ENCODE results near the gene KLHDC10. TPM values are rescaled to one million over a fixed set of nuclear protein-coding genes. Genes with fewer than 3 reads are reported as not detected.

KLHDC10 gene
- total and polyA plus RNA-seq, 2 donors (not counting 3 experiments of a cell fraction or from before 2014, with no cell fraction given), result 14.9 to 31.3 TPM

GRCh38 chr7:130065500-130066152 is 4.7 kb upstream of the KLHDC10 start:
- peaks cover under 1% of the 10 kb centered on the region for H3K79me2 ChIP-seq (ENCODE audit: control insufficient read depth, insufficient read depth, low read length)
- TF ChIP-seq EZH2 (IDR thresholded peaks at IDR 0.05; ENCODE audit: borderline replicate concordance, low read depth, low read length, severe bottlenecking) (no peak), FOS (IDR thresholded peaks at IDR 0.05; ENCODE audit: borderline replicate concordance, insufficient read depth, low read length) (no peak), GATA2 (IDR thresholded peaks at IDR 0.05; ENCODE audit: insufficient read depth, insufficient read length, low read depth, low read length) (no peak)
- TF ChIP-seq, protein P1, sequence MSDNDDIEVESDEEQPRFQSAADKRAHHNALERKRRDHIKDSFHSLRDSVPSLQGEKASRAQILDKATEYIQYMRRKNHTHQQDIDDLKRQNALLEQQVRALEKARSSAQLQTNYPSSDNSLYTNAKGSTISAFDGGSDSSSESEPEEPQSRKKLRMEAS (IDR thresholded peaks at IDR 0.05; ENCODE audit: insufficient read depth, insufficient read length), result no peak
- peaks cover 9% of the 10 kb centered on the region for H3K4me1 ChIP-seq (ENCODE audit: control insufficient read depth, extremely low read depth, insufficient read depth, low read length)
- DNase-seq (ENCODE audit: low read depth, low spot score) (no peak), FAIRE-seq (no peak)
- no peaks in the 10 kb centered on the region for H3K9me1 ChIP-seq (replicated peaks; ENCODE audit: control insufficient read depth, extremely low read depth, insufficient read depth, low read length)
- H4K20me1 ChIP-seq (replicated peaks; ENCODE audit: control insufficient read depth, extremely low read depth, insufficient read depth, low read length), result no peaks in the 10 kb centered on the region
- ChIA-PET CTCF (interaction anchor here (0.7 to 1.0 kb wide), 2 partner anchors 656 to 693 kb away, joined by 3 read pairs; no protein-coding TSS in a partner anchor), POLR2A (interaction anchor here (0.7 kb wide), 1 partner anchor 26 kb away, joined by 3 read pairs; no protein-coding TSS in a partner anchor)
- H3K27ac ChIP-seq (ENCODE audit: insufficient read depth, low read depth, low read length), result no peak overlapping the region
- intact Hi-C loops (cut with micrococcal nuclease) (no loop called here), dilution Hi-C loops (cut with MboI; ENCODE audit: extremely low pct_ligation_motif_present, low sequenced_read_pairs) (no loop called here)
- no peak overlapping the region for H2AFZ ChIP-seq (ENCODE audit: low read depth, low read length)
- H3K9ac ChIP-seq (replicated peaks; ENCODE audit: extremely low read depth, insufficient read depth, low read length), result no peak overlapping the region
- H3K27me3 ChIP-seq (ENCODE audit: control insufficient read depth in 2 of 2, insufficient read depth in 2 of 2, low read length in 2 of 2), result no peaks in the 10 kb centered on the region
- H3K4me2 ChIP-seq (ENCODE audit: insufficient read depth, low read length), result no peak overlapping the region
- H3K9me3 ChIP-seq (replicated peaks; ENCODE audit: control insufficient read depth, insufficient read depth, low read length), result no peaks in the 10 kb centered on the region
- BruUV-seq (replicated peaks), result no TSS peak
- no peak overlapping the region for H3K4me3 ChIP-seq (replicated peaks in 1 of 3; ENCODE audit: insufficient read depth in 1 of 3, low read depth in 1 of 3, low read length in 3 of 3)
- H3K36me3 ChIP-seq (ENCODE audit: control insufficient read depth in 2 of 2, extremely low read depth in 1 of 2, insufficient read depth in 2 of 2, low read length in 2 of 2), result no peaks in the 10 kb centered on the region

DNA sequence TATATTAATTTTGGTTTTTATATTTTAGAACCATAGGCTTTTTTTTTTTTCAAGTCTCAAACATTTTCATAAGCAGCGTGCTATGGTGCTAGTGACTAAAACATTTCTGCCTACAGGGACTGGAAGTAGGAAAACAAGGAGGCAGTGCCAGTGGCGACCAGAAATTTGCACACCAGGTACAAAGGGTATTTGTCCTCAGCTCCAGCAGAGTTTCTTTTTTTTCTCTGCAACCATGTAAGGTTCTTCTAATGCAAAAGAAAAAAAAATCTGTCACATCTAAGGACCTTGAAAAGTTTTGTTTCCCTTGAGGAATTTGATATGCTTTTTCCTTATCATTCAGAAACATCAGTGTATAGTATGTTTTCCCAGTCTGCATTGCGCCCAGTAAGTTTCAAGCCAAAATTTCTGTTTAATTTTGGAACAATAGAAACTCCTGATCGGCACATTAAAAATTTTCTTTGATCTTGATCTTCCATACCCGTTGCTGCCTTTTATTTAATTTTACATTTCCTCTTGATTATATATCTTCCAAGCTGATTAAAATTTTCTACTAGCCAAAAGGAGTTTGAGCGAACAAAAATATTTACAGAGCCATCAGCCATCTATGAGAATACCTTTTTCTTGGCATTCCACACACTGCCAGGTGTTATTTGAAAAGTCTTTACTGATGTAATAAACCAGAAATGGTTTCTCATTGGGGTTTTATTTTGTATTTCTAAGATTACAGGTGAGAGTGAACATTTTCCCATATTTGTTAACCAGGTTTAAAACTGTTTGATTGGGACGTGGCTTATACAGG is 956 bp upstream of the KLHDC10 start:
- CTCF ChIA-PET, result interaction anchor here (0.9 to 4.2 kb wide), 9 partner anchors 9 to 689 kb away, joined by 3 to 127 read pairs (median 4); partner anchors contain the start of gene TMEM209
- POLR2A ChIA-PET, result no interaction called here
- Histone ChIP-seq H2AFZ (ENCODE audit: low read depth, low read length) (peak overlapping the region; percentile 99), H3K27me3 (ENCODE audit: control insufficient read depth in 2 of 2, insufficient read depth in 2 of 2, low read length in 2 of 2) (no peaks in the 10 kb centered on the region), H3K4me1 (ENCODE audit: control insufficient read depth, extremely low read depth, insufficient read depth, low read length) (peaks cover 22% of the 10 kb centered on the region), H3K36me3 (ENCODE audit: control insufficient read depth in 2 of 2, extremely low read depth in 1 of 2, insufficient read depth in 2 of 2, low read length in 2 of 2) (no peaks in the 10 kb centered on the region), H3K27ac (ENCODE audit: insufficient read depth, low read depth, low read length) (peak overlapping the region; percentile 50), H3K79me2 (ENCODE audit: control insufficient read depth, insufficient read depth, low read length) (peaks cover 29% of the 10 kb centered on the region), H3K9ac (replicated peaks; ENCODE audit: extremely low read depth, insufficient read depth, low read length) (peak overlapping the region; percentile 77), H3K4me2 (ENCODE audit: insufficient read depth, low read length) (peak overlapping the region; percentile 93), H3K9me3 (replicated peaks; ENCODE audit: control insufficient read depth, insufficient read depth, low read length) (no peaks in the 10 kb centered on the region), H4K20me1 (replicated peaks; ENCODE audit: control insufficient read depth, extremely low read depth, insufficient read depth, low read length) (no peaks in the 10 kb centered on the region), H3K4me3 (replicated peaks in 1 of 3; ENCODE audit: insufficient read depth in 1 of 3, low read depth in 1 of 3, low read length in 3 of 3) (peak overlapping the region; percentile 51 to 94 (median 52)), H3K9me1 (replicated peaks; ENCODE audit: control insufficient read depth, extremely low read depth, insufficient read depth, low read length) (no peaks in the 10 kb centered on the region)
- intact Hi-C loops (cut with micrococcal nuclease) (no loop called here), dilution Hi-C loops (cut with MboI; ENCODE audit: extremely low pct_ligation_motif_present, low sequenced_read_pairs) (no loop called here)
- no TSS peak for BruUV-seq (replicated peaks)
- FAIRE-seq (no peak), DNase-seq (ENCODE audit: low read depth, low spot score) (no peak)
- TF ChIP-seq GATA2 (IDR thresholded peaks at IDR 0.05; ENCODE audit: insufficient read depth, insufficient read length, low read depth, low read length) (no peak), EZH2 (IDR thresholded peaks at IDR 0.05; ENCODE audit: borderline replicate concordance, low read depth, low read length, severe bottlenecking) (no peak), POLR2A (IDR thresholded peaks at IDR 0.05; ENCODE audit: low read depth, low read length) (no peak)

All from endothelial cell of umbilical vein (primary cell).